HepG2 (cell line): Measurements from ENCODE around the gene HPCAL1. TPM values are rescaled to one million over a fixed set of nuclear protein-coding genes. Genes with fewer than 3 reads are reported as not detected.

Source experiments
- AKAP8 ChIP-seq: sonication (generic); formaldehyde crosslinking; IDR thresholded peaks from 2 replicates; pipeline ENCODE4 v1.5.1; 2020; ENCODE audit warnings: mild to moderate bottlenecking, missing genetic modification reagents
- EEA1 ChIP-seq: sonication (generic); formaldehyde crosslinking; IDR thresholded peaks from 2 replicates; pipeline ENCODE4 v1.5.1; 2020; ENCODE audit warnings: mild to moderate bottlenecking, missing genetic modification reagents, borderline replicate concordance
- NCOA1 ChIP-seq: sonication (generic); formaldehyde crosslinking; IDR thresholded peaks from 2 replicates; pipeline ENCODE4 v1.9.0; 2021; ENCODE audit warnings: missing genetic modification reagents
- SP5 ChIP-seq: IDR thresholded peaks from 2 replicates; pipeline ENCODE4 v1.6.1; 2016; ENCODE audit warnings: low read depth, borderline replicate concordance
- TBP ChIP-seq: sonication (generic); formaldehyde crosslinking; IDR thresholded peaks from 2 replicates; pipeline ENCODE4 v1.5.0; 2020; ENCODE audit warnings: missing genetic modification reagents
- THAP11 ChIP-seq: IDR thresholded peaks from 2 replicates; pipeline ENCODE4 v1.6.1; 2016; ENCODE audit warnings: missing biosample characterization, missing genetic modification reagents
- U2AF1 ChIP-seq: fragments of 200-400 bp; formaldehyde crosslinking; optimal IDR thresholded peaks from 2 replicates; pipeline ENCODE3; 2017; ENCODE audit warnings: mild to moderate bottlenecking, low read depth, low read length
- U2AF2 ChIP-seq: fragments of 200-400 bp; formaldehyde crosslinking; IDR thresholded peaks from 2 replicates; pipeline ENCODE4 v1.6.1; 2017; ENCODE audit warnings: low read depth, mild to moderate bottlenecking, low read length
- ZNF329 ChIP-seq: sonication (generic); formaldehyde crosslinking; IDR thresholded peaks from 2 replicates; pipeline ENCODE4 v1.9.0; 2021; ENCODE audit warnings: low read depth, mild to moderate bottlenecking, missing genetic modification reagents
- ZNF451 ChIP-seq: sonication (generic); formaldehyde crosslinking; IDR thresholded peaks from 2 replicates; pipeline ENCODE4 v1.5.0; 2020; ENCODE audit warnings: mild to moderate bottlenecking, missing genetic modification reagents
- ZNF564 ChIP-seq: sonication (generic); formaldehyde crosslinking; IDR thresholded peaks from 2 replicates; pipeline ENCODE4 v1.8.1; 2023; ENCODE audit warnings: mild to moderate bottlenecking, missing genetic modification reagents
- ZNF616 ChIP-seq: sonication (generic); formaldehyde crosslinking; IDR thresholded peaks from 2 replicates; pipeline ENCODE4 v1.5.0; 2020; ENCODE audit warnings: low read depth, mild to moderate bottlenecking, missing genetic modification reagents
- ZSCAN9 ChIP-seq: IDR thresholded peaks from 2 replicates; pipeline ENCODE4 v1.6.1; 2016; ENCODE audit warnings: borderline replicate concordance
- polyA plus RNA-seq, 8 experiments: library from polyadenylated mRNA; depleted of rRNA in 3 of 8; stranded (reverse) in 7 of 8; unstranded in 1 of 8; fragments of >200 nt; fragmentation: Illumina TruSeq in 4 of 8; extraction: Trizol in 4 of 8; gene quantifications; 2 replicates each; pipeline versions ENCODE4 v1.2.1 to v1.2.3, GENCODE V29; 2011 to 2016; ENCODE audit warnings: low read depth in 4 of 8, missing spikeins in 1 of 8, mixed read lengths in 1 of 8; ENCODE audit not compliant: insufficient read depth in 1 of 8
- total RNA-seq, 5 experiments: library from RNA; depleted of rRNA; stranded (reverse); fragments of >200 nt; fragmentation: Illumina TruSeq; extraction: Trizol; gene quantifications; 2 replicates each; pipeline ENCODE4 v1.2.3, GENCODE V29; 2016; ENCODE audit warnings: low read depth in 1 of 5
- TF ChIP-seq, protein P1 (sequence below): sonication (generic); formaldehyde crosslinking; IDR thresholded peaks from 2 replicates; pipeline ENCODE4 v1.4.0; 2020; ENCODE audit warnings: low read depth, missing genetic modification reagents
- TF ChIP-seq, protein P2 (sequence below): sonication (generic); formaldehyde crosslinking; conservative IDR thresholded peaks from 2 replicates; pipeline ENCODE4 v1.4.0; 2020; ENCODE audit warnings: missing genetic modification reagents
- TF ChIP-seq, protein P3 (sequence below): sonication (generic); formaldehyde crosslinking; IDR thresholded peaks from 2 replicates; pipeline ENCODE4 v1.5.0; 2020; ENCODE audit warnings: missing genetic modification reagents
- TF ChIP-seq, protein P4 (sequence below): IDR thresholded peaks from 2 replicates; pipeline ENCODE4 v1.6.1; 2016; ENCODE audit warnings: missing compliant biosample characterization, missing genetic modification reagents, borderline replicate concordance
- TF ChIP-seq, protein P5 (sequence below): sonication (generic); formaldehyde crosslinking; IDR thresholded peaks from 2 replicates; pipeline ENCODE4 v1.4.0; 2020; ENCODE audit warnings: missing genetic modification reagents, borderline replicate concordance

HPCAL1 gene
- total and polyA plus RNA-seq, 2 of the 13 experiments (the other 11 are each of a cell fraction or from before 2014, with no cell fraction given): 29.5 to 29.9 TPM

DNA sequence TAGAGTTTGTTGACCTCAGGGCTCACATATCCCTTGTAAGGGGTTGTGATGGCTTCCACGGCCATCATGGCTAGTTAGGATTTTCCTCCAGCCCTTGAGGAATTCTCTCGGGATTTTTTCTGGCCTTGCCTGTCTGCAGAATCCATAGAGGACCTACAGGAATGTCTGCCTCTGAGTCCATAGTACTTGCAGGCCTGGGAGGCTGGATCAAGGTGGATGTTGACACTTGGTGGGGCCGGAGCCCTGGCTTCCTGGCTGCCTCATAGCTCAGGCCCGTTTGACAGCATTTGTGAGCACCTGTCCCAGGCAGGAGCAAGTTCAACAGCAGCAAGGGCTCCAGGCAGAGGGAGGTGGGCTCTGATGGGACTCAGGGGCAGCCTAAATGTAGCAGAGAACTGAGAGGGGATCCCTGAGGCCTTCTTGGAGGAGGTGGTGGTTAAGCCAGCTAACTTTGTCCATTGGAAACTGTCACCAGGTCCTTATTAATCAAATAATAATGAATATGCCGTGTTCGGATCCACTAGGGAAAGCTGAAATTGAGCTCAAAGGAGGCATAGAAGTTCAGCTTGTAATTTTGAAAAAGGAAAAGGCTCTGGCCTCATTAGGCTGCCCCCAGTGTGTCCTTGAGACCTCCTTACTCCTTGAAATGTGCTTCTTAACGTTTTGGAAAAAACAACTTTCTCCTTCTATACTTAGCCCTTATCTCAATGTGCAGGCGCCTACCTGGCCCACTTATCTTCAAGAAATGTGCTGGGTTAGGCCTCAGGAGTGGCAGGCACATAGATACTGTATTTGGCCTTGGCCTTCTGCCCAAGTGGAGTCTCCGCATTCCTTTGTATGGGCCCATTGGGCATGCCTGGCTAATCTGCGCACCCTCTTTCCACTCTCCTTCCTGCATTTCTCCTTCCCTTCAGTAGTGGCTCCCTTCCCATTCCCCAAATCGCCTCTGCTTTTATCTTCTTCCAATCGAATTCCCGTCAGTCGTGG is 66.9 kb downstream of the HPCAL1 start (continued):
- TF ChIP-seq, protein P1, sequence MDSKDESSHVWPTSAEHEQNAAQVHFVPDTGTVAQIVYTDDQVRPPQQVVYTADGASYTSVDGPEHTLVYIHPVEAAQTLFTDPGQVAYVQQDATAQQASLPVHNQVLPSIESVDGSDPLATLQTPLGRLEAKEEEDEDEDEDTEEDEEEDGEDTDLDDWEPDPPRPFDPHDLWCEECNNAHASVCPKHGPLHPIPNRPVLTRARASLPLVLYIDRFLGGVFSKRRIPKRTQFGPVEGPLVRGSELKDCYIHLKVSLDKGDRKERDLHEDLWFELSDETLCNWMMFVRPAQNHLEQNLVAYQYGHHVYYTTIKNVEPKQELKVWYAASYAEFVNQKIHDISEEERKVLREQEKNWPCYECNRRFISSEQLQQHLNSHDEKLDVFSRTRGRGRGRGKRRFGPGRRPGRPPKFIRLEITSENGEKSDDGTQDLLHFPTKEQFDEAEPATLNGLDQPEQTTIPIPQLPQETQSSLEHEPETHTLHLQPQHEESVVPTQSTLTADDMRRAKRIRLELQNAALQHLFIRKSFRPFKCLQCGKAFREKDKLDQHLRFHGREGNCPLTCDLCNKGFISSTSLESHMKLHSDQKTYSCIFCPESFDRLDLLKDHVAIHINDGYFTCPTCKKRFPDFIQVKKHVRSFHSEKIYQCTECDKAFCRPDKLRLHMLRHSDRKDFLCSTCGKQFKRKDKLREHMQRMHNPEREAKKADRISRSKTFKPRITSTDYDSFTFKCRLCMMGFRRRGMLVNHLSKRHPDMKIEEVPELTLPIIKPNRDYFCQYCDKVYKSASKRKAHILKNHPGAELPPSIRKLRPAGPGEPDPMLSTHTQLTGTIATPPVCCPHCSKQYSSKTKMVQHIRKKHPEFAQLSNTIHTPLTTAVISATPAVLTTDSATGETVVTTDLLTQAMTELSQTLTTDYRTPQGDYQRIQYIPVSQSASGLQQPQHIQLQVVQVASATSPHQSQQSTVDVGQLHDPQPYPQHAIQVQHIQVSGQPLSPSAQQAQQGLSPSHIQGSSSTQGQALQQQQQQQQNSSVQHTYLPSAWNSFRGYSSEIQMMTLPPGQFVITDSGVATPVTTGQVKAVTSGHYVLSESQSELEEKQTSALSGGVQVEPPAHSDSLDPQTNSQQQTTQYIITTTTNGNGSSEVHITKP: no peak
- TF ChIP-seq U2AF1: no peak
- TF ChIP-seq AKAP8 (CRISPR knock-in tag): no peak
- peak; percentile 74 for TF ChIP-seq SP5 (CRISPR knock-in tag)
- no peak for TF ChIP-seq ZNF451
- TF ChIP-seq, protein P2, sequence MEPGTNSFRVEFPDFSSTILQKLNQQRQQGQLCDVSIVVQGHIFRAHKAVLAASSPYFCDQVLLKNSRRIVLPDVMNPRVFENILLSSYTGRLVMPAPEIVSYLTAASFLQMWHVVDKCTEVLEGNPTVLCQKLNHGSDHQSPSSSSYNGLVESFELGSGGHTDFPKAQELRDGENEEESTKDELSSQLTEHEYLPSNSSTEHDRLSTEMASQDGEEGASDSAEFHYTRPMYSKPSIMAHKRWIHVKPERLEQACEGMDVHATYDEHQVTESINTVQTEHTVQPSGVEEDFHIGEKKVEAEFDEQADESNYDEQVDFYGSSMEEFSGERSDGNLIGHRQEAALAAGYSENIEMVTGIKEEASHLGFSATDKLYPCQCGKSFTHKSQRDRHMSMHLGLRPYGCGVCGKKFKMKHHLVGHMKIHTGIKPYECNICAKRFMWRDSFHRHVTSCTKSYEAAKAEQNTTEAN (CRISPR knock-in tag): no peak
- TF ChIP-seq ZNF329 (CRISPR knock-in tag): no peak
- TF ChIP-seq, protein P3, sequence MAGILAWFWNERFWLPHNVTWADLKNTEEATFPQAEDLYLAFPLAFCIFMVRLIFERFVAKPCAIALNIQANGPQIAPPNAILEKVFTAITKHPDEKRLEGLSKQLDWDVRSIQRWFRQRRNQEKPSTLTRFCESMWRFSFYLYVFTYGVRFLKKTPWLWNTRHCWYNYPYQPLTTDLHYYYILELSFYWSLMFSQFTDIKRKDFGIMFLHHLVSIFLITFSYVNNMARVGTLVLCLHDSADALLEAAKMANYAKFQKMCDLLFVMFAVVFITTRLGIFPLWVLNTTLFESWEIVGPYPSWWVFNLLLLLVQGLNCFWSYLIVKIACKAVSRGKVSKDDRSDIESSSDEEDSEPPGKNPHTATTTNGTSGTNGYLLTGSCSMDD (CRISPR knock-in tag): no peak
- no peak for TF ChIP-seq THAP11 (CRISPR knock-in tag)
- TF ChIP-seq ZNF564 (CRISPR knock-in tag): no peak
- TF ChIP-seq ZNF616 (CRISPR knock-in tag): peak; percentile 21; the same call in 1 of the 2 replicates
- TF ChIP-seq TBP (CRISPR knock-in tag): no peak
- TF ChIP-seq U2AF2: no peak
- TF ChIP-seq, protein P4, sequence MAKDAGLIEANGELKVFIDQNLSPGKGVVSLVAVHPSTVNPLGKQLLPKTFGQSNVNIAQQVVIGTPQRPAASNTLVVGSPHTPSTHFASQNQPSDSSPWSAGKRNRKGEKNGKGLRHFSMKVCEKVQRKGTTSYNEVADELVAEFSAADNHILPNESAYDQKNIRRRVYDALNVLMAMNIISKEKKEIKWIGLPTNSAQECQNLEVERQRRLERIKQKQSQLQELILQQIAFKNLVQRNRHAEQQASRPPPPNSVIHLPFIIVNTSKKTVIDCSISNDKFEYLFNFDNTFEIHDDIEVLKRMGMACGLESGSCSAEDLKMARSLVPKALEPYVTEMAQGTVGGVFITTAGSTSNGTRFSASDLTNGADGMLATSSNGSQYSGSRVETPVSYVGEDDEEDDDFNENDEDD (CRISPR knock-in tag): no peak
- TF ChIP-seq ZSCAN9 (CRISPR knock-in tag): 0 out of 2 replicates have a peak, but pooled peaks have one; percentile 52
- TF ChIP-seq, protein P5, sequence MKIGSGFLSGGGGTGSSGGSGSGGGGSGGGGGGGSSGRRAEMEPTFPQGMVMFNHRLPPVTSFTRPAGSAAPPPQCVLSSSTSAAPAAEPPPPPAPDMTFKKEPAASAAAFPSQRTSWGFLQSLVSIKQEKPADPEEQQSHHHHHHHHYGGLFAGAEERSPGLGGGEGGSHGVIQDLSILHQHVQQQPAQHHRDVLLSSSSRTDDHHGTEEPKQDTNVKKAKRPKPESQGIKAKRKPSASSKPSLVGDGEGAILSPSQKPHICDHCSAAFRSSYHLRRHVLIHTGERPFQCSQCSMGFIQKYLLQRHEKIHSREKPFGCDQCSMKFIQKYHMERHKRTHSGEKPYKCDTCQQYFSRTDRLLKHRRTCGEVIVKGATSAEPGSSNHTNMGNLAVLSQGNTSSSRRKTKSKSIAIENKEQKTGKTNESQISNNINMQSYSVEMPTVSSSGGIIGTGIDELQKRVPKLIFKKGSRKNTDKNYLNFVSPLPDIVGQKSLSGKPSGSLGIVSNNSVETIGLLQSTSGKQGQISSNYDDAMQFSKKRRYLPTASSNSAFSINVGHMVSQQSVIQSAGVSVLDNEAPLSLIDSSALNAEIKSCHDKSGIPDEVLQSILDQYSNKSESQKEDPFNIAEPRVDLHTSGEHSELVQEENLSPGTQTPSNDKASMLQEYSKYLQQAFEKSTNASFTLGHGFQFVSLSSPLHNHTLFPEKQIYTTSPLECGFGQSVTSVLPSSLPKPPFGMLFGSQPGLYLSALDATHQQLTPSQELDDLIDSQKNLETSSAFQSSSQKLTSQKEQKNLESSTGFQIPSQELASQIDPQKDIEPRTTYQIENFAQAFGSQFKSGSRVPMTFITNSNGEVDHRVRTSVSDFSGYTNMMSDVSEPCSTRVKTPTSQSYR (CRISPR knock-in tag): no peak
- TF ChIP-seq NCOA1 (CRISPR knock-in tag): no peak
- TF ChIP-seq EEA1 (CRISPR knock-in tag): no peak
